ENCODE data around the gene CAPN10.
"Not testable (repeated sequence)": the region's sequence is repeated elsewhere in the genome, so short reads cannot be mapped to it uniquely, and the experiment has no call there.

The CAPN10 gene

DNA sequence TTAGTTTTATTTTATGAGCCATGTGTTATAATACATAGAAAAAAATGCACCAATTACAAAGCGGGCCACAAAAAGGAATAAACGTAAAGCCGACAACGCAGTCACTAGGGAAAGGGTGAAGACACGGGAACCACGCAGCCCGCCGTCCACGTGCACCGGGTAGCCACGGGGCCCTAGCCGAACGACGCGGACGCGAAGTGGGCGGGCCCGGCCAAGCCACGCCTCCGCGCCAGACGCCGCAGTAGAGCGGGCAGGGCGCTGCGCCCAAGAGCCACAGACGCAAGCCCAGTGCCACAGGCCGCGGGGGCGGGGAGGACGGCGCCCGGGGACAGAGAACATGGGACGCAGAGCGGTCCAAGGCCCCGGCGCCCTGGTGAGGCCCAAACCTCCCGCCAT, 26.5 kb upstream of the CAPN10 start, which contains the start of gene DUSP28:
TSS of gene DUSP28 (plus strand) at position 274 of the 396 bp plus-strand sequence. CDS start 328 bp downstream, outside the sequence.
- H3K4me2 ChIP-seq: peak within 1 kb of the TSS; percentile 90 to 100 (median 97)
- peak within 1 kb of the TSS; percentile 72 to 93 (median 86) for H3K4me3 ChIP-seq
- H3K9me3 ChIP-seq (replicated peaks in 1 of 11): peaks cover 0 to 7% (median 0%) of the 10 kb centered on the region in 11 experiments; a peak in 3 of 22 replicates
- no peaks in the 10 kb centered on the region for H3K27me3 ChIP-seq
- peaks cover 68 to 83% (median 80%) of the 10 kb centered on the region in 10 experiments for H3K4me1 ChIP-seq
- peak within 1 kb of the TSS; percentile 97 to 100 (median 99) for H3K27ac ChIP-seq
- peak within 1 kb of the TSS; percentile 97 to 100 (median 99) for H3K9ac ChIP-seq
- H4K20me1 ChIP-seq: peaks cover 20 to 48% (median 40%) of the 10 kb centered on the region in 11 experiments; a peak in 18 of 22 replicates
- peaks cover 6 to 58% (median 54%) of the 10 kb centered on the region in 11 experiments; a peak in 21 of 22 replicates for H3K36me3 ChIP-seq
- TF ChIP-seq Cebpa-rat (IDR thresholded peaks at IDR 0.05): no peak

DNA sequence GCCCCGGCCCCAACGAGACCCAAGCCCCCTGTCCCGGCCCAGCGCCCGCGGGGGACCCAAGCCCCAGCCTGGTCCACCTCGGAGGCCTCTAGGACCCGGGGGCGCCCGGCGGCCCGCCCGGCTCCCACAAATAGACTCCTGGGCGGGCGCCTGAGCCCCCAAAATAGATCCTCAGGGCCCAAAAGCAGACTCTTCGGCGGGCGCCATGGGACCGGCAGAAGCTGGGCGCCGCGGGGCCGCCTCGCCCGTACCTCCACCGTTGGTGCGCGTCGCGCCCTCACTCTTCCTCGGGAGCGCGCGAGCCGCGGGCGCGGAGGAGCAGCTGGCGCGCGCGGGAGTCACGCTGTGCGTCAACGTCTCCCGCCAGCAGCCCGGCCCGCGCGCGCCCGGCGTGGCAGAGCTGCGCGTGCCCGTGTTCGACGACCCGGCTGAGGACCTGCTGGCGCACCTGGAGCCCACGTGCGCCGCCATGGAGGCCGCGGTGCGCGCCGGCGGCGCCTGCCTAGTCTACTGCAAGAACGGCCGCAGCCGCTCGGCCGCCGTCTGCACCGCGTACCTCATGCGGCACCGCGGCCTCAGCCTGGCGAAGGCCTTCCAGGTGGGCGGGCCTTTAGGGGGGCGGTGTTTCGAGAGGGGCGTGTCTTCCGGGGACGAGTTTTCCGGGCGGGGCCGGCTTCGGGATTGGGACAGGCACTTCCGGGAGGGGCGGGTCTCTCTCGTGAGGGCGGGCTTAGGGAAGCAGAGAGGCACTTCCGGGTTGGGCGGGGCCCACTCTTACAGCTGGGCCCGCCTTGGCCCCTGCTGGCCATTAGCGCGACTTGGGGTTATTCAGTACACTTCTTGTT, 25.8 kb upstream of the CAPN10 start:
- Histone ChIP-seq H4K20me1 (peaks cover 14 to 41% (median 34%) of the 10 kb centered on the region in 11 experiments; a peak in 18 of 22 replicates), H3K4me3 (peak overlapping the region; percentile 72 to 93 (median 86))

DNA sequence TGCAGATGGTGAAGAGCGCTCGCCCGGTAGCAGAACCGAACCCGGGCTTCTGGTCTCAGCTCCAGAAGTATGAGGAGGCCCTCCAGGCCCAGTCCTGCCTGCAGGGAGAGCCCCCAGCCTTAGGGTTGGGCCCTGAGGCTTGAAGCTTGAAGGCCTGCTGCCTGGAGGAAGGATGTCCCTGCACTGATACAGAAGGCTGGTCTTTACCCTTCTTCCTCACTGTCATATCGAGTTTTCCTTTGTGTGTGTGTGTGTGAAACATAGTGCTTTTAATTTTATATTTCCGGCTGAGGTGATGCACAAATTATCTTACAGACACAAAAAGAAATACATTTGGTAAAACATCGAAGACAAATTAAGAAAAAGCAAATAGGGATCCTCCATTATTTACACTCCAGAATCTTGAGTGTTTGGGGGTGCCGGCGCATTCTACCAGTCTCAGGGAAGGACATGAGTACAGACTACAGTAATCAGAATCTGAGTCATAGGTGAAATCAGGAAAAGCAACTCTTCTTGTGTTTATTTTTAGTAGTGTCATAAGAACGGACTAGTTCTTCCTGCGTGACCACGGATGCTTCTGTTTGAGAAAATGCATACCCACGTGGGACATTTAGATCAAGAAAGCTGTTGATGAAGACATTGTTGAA, 25.1 kb upstream of the CAPN10 start:
- Histone ChIP-seq H4K20me1 (peaks cover 9 to 34% (median 28%) of the 10 kb centered on the region in 11 experiments; a peak in 17 of 22 replicates), H3K27me3 (no peaks in the 10 kb centered on the region), H3K4me3 (peak overlapping the region; percentile 72 to 93 (median 86)), H3K4me2 (peak overlapping the region; percentile 90 to 100 (median 97)), H3K27ac (peak overlapping the region; percentile 86 to 100 (median 99)), H3K36me3 (peaks cover 6 to 44% (median 41%) of the 10 kb centered on the region in 11 experiments; a peak in 20 of 22 replicates), H3K9ac (peak overlapping the region; percentile 86 to 100 (median 99)), H3K4me1 (peaks cover 67 to 81% (median 78%) of the 10 kb centered on the region in 10 experiments), H3K9me3 (replicated peaks in 1 of 11) (peaks cover 0 to 7% (median 0%) of the 10 kb centered on the region in 11 experiments; a peak in 3 of 22 replicates)
- no peak for TF ChIP-seq Cebpa-rat (IDR thresholded peaks at IDR 0.05)

More for the DNA sequence above, 25.8 kb upstream of the CAPN10 start:
- peaks cover 68 to 83% (median 79%) of the 10 kb centered on the region in 10 experiments for H3K4me1 ChIP-seq
- H3K27ac ChIP-seq: peak overlapping the region; percentile 97 to 100 (median 99)
- H3K27me3 ChIP-seq: no peaks in the 10 kb centered on the region
- no peak for TF ChIP-seq Cebpa-rat (IDR thresholded peaks at IDR 0.05)
- H3K9ac ChIP-seq: peak overlapping the region; percentile 97 to 100 (median 99)
- peaks cover 6 to 52% (median 48%) of the 10 kb centered on the region in 11 experiments; a peak in 21 of 22 replicates for H3K36me3 ChIP-seq
- peak overlapping the region; percentile 90 to 100 (median 97) for H3K4me2 ChIP-seq
- peaks cover 0 to 7% (median 0%) of the 10 kb centered on the region in 11 experiments; a peak in 3 of 22 replicates for H3K9me3 ChIP-seq (replicated peaks in 1 of 11)

DNA sequence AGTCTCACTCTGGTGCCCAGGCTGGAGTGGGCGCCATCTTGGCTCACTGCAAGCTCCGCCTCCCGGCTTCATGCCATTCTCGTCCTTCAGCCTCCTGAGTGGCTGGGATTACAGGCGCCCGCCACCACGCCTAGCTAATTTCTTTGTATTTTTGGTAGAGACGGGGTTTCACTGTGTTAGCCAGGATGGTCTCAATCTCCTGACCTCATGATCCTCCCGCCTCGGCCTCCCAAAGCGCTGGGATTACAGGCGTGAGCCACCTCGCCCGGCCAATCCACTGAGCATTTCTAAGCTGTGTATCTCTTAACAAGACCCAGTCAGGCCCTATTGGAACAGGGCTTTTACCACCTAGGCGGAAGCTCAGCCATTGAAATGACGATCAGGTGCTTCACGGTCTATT, 23.3 kb upstream of the CAPN10 start:
- peaks cover 3 to 26% (median 15%) of the 10 kb centered on the region in 11 experiments; a peak in 15 of 22 replicates for H4K20me1 ChIP-seq
- H3K4me3 ChIP-seq: peak overlapping the region in 3 of 10 experiments; percentile 78 to 93 (median 85); a peak in 5 of 20 replicates
- H3K9ac ChIP-seq: peak overlapping the region in 4 of 11 experiments; percentile 91 to 100 (median 100); a peak in 4 of 22 replicates
- H3K27ac ChIP-seq: peak overlapping the region in 10 of 11 experiments; percentile 98 to 100 (median 99); a peak in 18 of 22 replicates
- H3K9me3 ChIP-seq (replicated peaks in 1 of 11); H3K27me3 ChIP-seq: not testable (repeated sequence)
- H3K36me3 ChIP-seq: peaks cover 5 to 28% (median 24%) of the 10 kb centered on the region in 11 experiments; a peak in 20 of 22 replicates
- peak overlapping the region; percentile 90 to 100 (median 97) for H3K4me2 ChIP-seq
- H3K4me1 ChIP-seq: peaks cover 75 to 84% (median 79%) of the 10 kb centered on the region in 10 experiments

DNA sequence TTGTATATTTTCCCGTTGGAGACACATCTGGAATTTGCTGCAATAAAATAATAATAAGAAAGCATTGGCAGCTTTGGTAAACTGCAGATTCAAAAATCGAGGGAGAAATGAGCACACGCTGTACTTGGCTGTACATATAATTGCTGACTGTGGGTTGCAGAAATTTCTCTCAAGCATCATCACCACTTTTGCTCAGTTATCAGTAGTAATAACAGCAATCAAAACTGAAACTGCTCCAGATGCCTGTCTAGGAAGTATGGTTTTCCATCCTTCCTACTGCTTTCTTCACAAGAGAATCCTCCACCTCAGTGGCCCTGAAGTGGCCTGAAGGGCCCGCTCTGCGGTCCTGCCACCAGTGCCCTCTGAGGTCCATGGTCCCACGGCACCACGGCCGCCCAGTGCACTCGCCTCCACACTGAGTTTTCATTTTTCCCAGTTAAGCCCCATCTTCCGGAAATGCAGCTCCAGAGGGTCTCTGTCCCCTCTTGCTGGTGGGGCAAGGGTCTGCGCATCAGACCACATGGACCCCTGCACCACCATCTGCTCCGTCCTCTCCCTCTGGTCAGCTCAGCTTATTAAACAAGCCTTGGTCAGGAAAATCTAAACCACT, 22.5 kb upstream of the CAPN10 start:
- Histone ChIP-seq H3K9ac (peak overlapping the region in 10 of 11 experiments; percentile 40 to 100 (median 88); a peak in 17 of 22 replicates), H3K9me3 (replicated peaks in 1 of 11) (no peaks in the 10 kb centered on the region), H3K36me3 (peaks cover 0 to 20% (median 17%) of the 10 kb centered on the region in 11 experiments; a peak in 17 of 22 replicates), H3K4me2 (peak overlapping the region; percentile 90 to 100 (median 97)), H3K27me3 (no peaks in the 10 kb centered on the region), H3K27ac (peak overlapping the region; percentile 3 to 100 (median 99); a peak in 19 of 22 replicates), H3K4me3 (peak overlapping the region in 6 of 10 experiments; percentile 0 to 78 (median 59); a peak in 4 of 20 replicates), H4K20me1 (peaks cover 0 to 21% (median 9%) of the 10 kb centered on the region in 11 experiments; a peak in 14 of 22 replicates), H3K4me1 (peaks cover 67 to 76% (median 71%) of the 10 kb centered on the region in 10 experiments)
- no peak for TF ChIP-seq Cebpa-rat (IDR thresholded peaks at IDR 0.05)

DNA sequence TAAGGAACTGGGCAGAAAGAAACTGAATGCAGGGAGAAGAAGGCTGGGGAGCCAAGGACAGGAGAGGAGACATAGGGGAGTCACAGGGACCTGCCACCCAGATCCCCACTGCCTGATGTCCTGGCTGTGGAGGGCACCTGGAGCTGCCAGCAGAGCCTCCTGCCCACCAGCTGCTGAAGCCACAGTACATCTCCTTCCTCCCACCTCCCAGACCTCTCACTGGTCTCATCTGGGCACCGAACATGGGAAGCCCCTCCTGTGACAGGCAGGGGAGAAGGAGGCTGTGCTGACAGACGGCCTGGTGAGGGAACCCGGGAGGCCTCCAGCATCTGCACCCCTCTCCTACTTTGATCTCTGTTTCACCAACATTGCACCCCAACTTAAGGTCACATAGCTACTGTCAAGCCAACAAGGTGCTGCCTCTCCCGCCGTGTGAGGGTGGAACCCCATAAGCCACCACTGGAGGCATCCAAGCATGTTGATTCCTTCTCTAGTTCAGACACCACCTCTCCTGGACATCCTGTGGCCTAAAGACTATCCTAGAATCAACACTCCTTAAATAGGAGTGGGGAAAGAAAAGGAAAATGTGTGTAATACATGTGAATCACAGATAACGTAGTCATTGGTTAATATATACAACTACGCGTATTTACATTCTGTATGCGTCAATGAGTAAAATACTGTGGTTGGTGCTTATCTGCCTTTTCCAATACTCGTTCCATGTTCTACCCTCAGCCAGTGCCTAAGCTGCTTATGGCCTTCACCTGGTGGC, 21.8 kb upstream of the CAPN10 start:
- Histone ChIP-seq H3K4me2 (peak overlapping the region; percentile 90 to 100 (median 97)), H3K27ac (peak overlapping the region; percentile 75 to 100 (median 98); a peak in 21 of 22 replicates), H4K20me1 (peaks cover 6 to 21% (median 9%) of the 10 kb centered on the region in 11 experiments; a peak in 18 of 22 replicates), H3K27me3 (no peaks in the 10 kb centered on the region), H3K4me3 (peak overlapping the region; percentile 44 to 95 (median 60); a peak in 19 of 20 replicates), H3K4me1 (peaks cover 65 to 75% (median 71%) of the 10 kb centered on the region in 10 experiments), H3K9ac (peak overlapping the region; percentile 74 to 100 (median 87); a peak in 21 of 22 replicates), H3K36me3 (peaks cover 0 to 14% (median 11%) of the 10 kb centered on the region in 11 experiments; a peak in 12 of 22 replicates), H3K9me3 (replicated peaks in 1 of 11) (no peaks in the 10 kb centered on the region)
- TF ChIP-seq Cebpa-rat (IDR thresholded peaks at IDR 0.05): no peak
